ENCODE results near the gene NWD2. TPM values are rescaled to one million over a fixed set of nuclear protein-coding genes. Genes with fewer than 3 reads are reported as not detected.
"Not testable (repeated sequence)": the region's sequence is repeated elsewhere in the genome, so short reads cannot be mapped to it uniquely, and the experiment has no call there.

Gene NWD2, protein sequence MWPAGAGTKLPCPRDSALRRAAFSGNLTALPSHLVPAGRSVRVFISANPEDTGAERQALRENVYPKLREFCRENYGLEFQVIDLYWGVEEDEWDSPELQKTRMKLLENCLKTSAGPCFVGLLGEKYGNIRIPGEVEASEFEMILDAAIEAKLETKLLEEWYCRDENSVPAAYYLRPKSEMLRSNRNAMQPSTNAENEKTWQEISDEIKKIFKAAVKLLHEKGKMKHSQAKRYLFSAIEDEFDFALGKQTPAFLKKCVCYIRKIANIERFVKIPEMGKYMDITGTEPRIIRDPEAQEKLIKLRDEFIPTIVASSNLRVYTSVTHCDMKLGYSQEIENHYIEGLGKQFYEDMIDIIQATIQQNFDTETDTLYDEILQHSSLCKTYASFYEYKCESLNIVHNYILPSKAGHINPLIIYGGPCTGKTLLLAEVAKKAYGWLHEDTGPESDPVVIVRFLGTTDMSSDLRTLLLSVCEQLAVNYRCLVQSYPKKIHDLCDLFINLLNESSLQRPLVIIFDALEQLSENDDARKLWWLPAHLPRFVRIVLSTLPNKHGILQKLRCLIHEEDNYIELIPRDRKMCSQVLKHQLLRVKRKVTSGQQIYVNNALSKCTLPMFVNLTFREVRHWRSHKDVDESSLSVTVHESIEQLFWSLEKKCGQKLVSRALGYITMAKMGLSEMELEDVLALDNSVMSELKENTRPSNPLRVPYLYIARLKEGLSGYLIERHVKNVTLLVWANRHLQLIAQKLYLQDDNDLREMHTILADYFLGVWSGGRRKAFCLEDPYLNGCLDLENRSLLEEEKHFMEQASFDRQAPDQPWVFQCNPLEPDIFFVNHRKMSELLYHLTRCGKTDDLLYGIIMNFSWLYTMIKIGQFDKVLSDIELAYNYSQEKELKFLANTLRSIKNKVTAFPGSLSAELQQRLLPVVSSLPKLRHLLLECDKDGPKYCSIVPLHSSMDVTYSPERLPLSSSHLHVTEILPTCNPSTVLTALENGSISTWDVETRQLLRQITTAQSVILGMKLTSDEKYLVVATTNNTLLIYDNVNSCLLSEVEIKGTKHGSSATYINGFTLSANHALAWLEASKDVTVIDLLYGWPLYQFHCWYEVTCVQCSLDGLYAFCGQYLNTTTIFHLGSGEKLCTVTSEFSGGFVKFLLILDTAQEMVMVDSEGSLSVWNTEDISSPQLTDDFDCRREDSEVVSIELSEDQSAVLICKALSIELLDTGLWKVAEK (N-terminal part only)
- 1 to 10 TPM in 1 of 4 donors, under 1 TPM in 3; 0.16 to 2.1 (median 0.61) TPM for total RNA-seq

DNA sequence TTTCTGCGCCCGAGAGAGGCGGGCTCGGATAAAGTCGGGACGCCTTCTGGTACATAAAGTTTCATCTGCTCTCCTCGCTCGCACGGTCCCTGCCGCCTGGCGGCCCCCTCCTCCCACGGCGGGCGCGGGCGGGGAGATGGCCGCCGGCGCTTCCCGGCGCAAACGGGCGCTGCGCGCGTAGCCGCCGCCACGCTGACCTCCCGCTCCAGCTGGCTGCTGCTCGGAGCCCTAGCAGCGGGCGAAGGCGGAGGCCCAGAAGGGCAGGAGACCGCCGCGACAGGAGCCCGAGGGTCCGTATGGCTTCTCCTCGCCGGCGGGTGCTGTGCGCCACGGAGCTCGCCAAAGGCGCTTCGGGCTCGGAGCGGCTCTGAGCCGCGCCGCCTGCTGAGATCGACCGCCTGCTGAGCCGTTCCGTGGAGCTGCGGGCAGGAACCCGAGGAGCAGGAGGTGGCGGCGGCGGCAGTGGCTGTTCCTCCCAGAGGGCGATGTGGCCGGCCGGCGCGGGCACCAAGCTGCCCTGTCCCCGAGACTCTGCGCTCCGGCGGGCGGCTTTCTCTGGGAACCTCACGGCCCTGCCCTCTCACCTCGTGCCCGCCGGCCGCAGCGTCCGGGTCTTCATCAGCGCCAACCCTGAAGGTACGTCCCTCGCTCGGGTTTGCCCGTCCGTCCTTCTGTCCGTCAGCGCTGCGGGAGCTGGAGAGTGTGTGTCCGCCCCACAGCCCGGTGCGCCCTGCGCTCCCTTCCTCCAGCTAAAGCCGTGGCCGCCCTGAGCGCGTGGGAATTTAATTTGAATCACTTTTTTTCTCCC is at the start of gene NWD2:
Gene NWD2, plus strand, starts transcription at position 161 of the 808 bp plus-strand sequence. Its CDS starts 325 bp downstream, at position 486.
- Histone ChIP-seq H3K4me1 (peaks cover 14% of the 10 kb centered on the region), H3K9me3 (no peaks in the 10 kb centered on the region), H3K27me3 (peaks cover 61% of the 10 kb centered on the region), H3K27ac (no peak within 1 kb of the TSS), H3K4me3 (peak within 1 kb of the TSS; percentile 27), H3K36me3 (no peaks in the 10 kb centered on the region)
- TF ChIP-seq POLR2AphosphoS5 (IDR thresholded peaks at IDR 0.05) (no peak), POLR2A (IDR thresholded peaks at IDR 0.05) (no peak), EP300 (IDR thresholded peaks at IDR 0.05) (no peak)
- TF ChIP-seq, protein P1, sequence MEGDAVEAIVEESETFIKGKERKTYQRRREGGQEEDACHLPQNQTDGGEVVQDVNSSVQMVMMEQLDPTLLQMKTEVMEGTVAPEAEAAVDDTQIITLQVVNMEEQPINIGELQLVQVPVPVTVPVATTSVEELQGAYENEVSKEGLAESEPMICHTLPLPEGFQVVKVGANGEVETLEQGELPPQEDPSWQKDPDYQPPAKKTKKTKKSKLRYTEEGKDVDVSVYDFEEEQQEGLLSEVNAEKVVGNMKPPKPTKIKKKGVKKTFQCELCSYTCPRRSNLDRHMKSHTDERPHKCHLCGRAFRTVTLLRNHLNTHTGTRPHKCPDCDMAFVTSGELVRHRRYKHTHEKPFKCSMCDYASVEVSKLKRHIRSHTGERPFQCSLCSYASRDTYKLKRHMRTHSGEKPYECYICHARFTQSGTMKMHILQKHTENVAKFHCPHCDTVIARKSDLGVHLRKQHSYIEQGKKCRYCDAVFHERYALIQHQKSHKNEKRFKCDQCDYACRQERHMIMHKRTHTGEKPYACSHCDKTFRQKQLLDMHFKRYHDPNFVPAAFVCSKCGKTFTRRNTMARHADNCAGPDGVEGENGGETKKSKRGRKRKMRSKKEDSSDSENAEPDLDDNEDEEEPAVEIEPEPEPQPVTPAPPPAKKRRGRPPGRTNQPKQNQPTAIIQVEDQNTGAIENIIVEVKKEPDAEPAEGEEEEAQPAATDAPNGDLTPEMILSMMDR (IDR thresholded peaks at IDR 0.05) = no peak
- DNase-seq (ENCODE audit: low spot score in 2 of 2) = no peak
- under 1% methylated on average over 10 of the region's 95 CpGs for WGBS

DNA sequence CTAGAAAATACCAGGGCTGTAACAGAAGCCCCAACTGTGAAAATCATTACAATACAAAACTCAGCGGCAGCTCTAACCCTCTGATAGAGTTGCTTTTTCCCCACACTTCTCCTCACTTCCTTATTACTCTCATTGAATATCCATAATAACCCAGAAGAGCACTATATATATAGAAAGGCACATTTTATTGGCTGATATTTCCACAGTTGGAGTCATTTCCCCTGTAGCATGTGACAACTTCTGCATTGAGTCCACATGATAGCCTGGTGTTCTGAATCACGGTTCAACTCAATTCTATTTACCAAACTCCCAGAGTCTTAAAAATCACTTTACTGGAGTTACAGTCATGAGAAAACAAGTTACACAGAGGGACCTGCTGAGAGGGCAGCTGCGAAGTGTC is 46.6 kb upstream of the NWD2 start:
- Histone ChIP-seq H3K4me1 (no peaks in the 10 kb centered on the region), H3K27me3 (no peaks in the 10 kb centered on the region), H3K27ac (no peak overlapping the region), H3K4me3 (no peak overlapping the region), H3K9me3 (peaks cover 1% of the 10 kb centered on the region), H3K36me3 (no peaks in the 10 kb centered on the region)
- TF ChIP-seq, protein P1 (IDR thresholded peaks at IDR 0.05) = no peak
- TF ChIP-seq EP300 (IDR thresholded peaks at IDR 0.05) (no peak), POLR2AphosphoS5 (IDR thresholded peaks at IDR 0.05) (no peak), POLR2A (IDR thresholded peaks at IDR 0.05) (no peak)
- WGBS = 77% methylated on average over 3 of the region's 3 CpGs
- DNase-seq (ENCODE audit: low spot score in 2 of 2) = no peak

DNA sequence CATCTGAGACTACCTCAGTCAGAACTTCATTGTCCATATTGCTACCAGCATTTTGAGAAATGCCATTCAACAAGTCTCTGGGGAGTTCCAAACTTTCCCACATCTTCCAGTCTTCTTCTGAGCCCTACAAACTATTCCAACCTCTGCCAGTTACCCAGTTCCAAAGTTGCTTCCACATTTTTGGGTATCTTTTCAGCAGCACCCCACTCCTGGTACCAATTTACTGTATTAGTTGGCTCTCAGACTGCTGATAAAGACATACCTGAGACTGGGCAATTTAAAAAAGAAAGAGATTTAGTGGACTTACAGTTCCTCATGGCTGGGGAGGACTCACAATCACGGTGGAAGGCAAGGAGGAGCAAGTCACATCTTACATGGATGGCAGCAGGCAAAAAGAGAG is 39.8 kb upstream of the NWD2 start:
- not testable (repeated sequence) for H3K36me3 ChIP-seq; H3K27ac ChIP-seq; H3K27me3 ChIP-seq; H3K4me3 ChIP-seq; DNase-seq (ENCODE audit: low spot score in 2 of 2); H3K4me1 ChIP-seq
- peaks cover 20% of the 10 kb centered on the region for H3K9me3 ChIP-seq
- WGBS = 95% methylated on average over 1 of the region's 1 CpG

DNA sequence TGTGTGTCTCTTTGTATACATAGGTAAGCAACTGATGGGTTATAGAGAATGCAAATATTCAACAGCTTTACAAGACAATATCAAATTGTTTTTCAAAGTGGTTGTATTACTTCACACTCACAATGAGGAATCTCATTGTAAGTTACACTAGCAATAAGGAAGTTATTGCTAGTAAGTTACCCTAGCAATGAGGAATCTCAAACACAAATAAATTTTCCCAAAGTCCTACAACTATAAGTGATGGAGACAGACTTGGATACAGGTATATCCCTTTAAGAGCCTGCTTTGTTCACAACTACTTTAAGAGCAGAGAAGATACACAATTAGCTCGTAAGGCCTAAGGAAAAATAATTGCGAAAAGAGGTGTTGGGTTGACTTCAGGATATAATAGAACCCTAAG is 28.3 kb upstream of the NWD2 start:
- TF ChIP-seq POLR2AphosphoS5 (IDR thresholded peaks at IDR 0.05) = no peak
- no peak for TF ChIP-seq POLR2A (IDR thresholded peaks at IDR 0.05)
- TF ChIP-seq, protein P1 (IDR thresholded peaks at IDR 0.05) = no peak

DNA sequence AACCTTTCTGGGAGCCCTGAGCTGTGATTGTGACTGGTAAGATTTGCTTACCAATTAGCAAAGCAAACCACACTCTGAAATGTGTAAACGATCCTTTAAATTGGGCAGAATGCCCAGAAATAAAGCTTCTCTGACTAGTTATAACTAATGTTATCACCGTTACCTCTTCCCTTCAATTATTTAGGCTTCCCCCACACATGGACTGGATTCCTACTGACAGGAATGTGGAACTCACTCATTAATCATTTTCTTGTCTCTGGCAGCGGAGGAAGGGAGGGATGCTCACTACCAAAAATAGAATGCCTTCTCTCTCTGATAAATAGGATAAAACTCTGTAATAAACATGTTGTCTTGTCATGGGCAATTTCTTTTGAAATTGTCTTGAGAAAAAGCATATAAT is 25.3 kb upstream of the NWD2 start:
- Histone ChIP-seq H3K9me3 (no peaks in the 10 kb centered on the region), H3K4me1 (no peaks in the 10 kb centered on the region), H3K27me3 (no peaks in the 10 kb centered on the region), H3K4me3 (no peak overlapping the region), H3K36me3 (no peaks in the 10 kb centered on the region), H3K27ac (no peak overlapping the region)
- WGBS = 7% methylated on average over 3 of the region's 3 CpGs
- DNase-seq (ENCODE audit: low spot score in 2 of 2) = no peak
- TF ChIP-seq EP300 (IDR thresholded peaks at IDR 0.05) (no peak), POLR2AphosphoS5 (IDR thresholded peaks at IDR 0.05) (no peak), POLR2A (IDR thresholded peaks at IDR 0.05) (no peak)
- TF ChIP-seq, protein P1 (IDR thresholded peaks at IDR 0.05) = no peak

More for the DNA sequence above, 28.3 kb upstream of the NWD2 start:
- Histone ChIP-seq H3K27ac (no peak overlapping the region), H3K36me3 (no peaks in the 10 kb centered on the region), H3K9me3 (no peaks in the 10 kb centered on the region), H3K4me3 (no peak overlapping the region), H3K27me3 (no peaks in the 10 kb centered on the region), H3K4me1 (no peaks in the 10 kb centered on the region)
- 81% methylated on average over 2 of the region's 2 CpGs for WGBS
- DNase-seq (ENCODE audit: low spot score in 2 of 2) = no peak
